Right renal pelvis (tissue), 4 donors: ENCODE measurements around the gene FASN. TPM values are rescaled to one million over a fixed set of nuclear protein-coding genes. Genes with fewer than 3 reads are reported as not detected.

Experiments
- DNase-seq, 4 donors: peaks; one replicate each; pipeline ENCODE4 v3.0.0-alpha.2; 2013; ENCODE audit warnings: low read depth in 4 of 4, low spot score in 3 of 4, missing footprints in 1 of 4
- polyA plus RNA-seq, 4 donors: library from polyadenylated mRNA; unstranded; fragments of 120-200 nt; gene quantifications; one replicate each; pipeline ENCODE4 v1.2.1, GENCODE V29; 2013; ENCODE audit not compliant: insufficient read length in 4 of 4

The FASN gene
- polyA plus RNA-seq, 4 donors: 30.0 to 52.8 (median 37.3) TPM

DNA sequence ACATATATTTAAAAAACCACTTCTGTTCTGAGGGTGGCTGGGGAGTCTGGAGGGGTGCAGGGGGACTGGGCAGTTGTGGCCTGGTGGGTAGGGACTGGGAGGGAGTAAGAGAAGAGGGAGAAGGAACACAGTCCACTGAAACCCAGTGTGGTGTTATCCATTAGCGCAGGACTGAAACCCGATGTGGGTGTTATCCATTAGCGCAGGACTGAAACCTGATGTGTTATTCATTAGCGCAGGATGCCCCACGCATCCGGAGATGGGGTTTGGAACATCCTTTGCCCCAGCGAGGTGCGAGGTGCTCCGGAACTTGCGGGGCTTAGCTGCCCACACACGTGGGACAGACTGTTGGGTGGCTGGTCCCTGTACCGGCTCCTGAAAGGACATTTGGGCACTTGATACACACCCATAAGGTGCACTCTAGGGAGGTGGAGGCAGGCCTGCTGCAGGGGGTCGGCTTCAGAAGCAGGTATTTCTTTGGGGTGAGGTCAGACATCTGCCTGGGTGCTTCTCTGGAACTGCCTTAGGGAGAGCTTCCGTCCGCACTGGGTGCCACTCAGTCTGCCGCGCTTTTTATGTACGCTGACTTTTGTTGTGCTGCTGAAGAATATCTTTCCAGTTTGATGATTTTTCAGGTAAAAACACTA lies 20.3 kb upstream of the FASN start:
- DNase-seq: no peak

DNA sequence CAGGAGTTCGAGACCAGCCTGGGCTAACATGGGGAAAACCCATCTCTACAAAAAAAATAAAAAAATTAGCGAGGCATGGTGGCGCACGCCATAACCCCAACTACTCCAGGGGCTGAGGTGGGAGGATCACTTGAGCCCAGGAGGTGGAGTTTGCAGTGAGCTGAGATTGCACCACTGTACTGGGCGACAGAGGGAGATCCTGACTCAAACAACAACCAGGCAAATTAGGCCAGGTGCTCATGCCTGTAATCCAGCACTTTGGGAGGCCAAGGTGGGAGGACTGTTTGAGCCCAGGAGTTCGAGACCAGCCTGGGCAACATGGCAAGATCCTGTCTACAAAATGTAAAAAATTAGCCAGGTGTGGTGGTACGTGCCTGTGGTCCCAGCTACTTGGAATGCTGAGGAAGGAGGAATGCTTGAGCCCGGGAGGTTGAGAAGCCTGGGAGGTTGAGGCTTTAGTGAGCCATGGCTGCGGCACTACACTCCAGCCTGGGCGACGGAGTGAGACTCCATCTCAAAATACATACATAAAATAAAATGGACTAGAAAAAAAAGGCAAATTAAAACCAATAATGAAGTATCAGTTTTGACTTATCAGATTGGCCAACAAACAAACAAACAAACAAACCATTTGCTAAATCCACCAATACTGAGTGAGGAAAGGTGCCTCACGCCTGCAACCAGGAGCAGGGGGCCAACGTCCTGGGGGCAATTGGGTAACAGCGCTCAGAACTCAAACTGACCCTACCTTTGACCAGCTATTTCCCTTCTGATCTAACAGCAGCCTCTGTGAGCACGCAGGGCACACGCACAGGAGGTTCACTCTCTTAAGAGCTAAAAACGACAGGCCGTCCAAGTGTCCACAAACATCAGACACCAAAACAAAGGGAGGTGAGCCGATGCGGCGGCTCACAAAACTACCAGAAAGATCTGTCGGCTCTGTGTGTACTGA lies 19.4 kb upstream of the FASN start:
- DNase-seq: no peak

GRCh38 chr17:82116246-82116645 lies 18.2 kb upstream of the FASN start:
- no peak for DNase-seq

GRCh38 chr17:82114872-82115271 lies 16.8 kb upstream of the FASN start:
- no peak for DNase-seq

- no peak for DNase-seq
Measured at GRCh38 chr17:82114447-82114846, 16.4 kb upstream of the FASN start.

GRCh38 chr17:82113941-82114340 lies 15.9 kb upstream of the FASN start:
- no peak for DNase-seq

- no peak for DNase-seq
Measured at GRCh38 chr17:82113422-82113821, 15.4 kb upstream of the FASN start.

- no peak for DNase-seq
Measured at GRCh38 chr17:82112914-82113311, 14.9 kb upstream of the FASN start.

DNA sequence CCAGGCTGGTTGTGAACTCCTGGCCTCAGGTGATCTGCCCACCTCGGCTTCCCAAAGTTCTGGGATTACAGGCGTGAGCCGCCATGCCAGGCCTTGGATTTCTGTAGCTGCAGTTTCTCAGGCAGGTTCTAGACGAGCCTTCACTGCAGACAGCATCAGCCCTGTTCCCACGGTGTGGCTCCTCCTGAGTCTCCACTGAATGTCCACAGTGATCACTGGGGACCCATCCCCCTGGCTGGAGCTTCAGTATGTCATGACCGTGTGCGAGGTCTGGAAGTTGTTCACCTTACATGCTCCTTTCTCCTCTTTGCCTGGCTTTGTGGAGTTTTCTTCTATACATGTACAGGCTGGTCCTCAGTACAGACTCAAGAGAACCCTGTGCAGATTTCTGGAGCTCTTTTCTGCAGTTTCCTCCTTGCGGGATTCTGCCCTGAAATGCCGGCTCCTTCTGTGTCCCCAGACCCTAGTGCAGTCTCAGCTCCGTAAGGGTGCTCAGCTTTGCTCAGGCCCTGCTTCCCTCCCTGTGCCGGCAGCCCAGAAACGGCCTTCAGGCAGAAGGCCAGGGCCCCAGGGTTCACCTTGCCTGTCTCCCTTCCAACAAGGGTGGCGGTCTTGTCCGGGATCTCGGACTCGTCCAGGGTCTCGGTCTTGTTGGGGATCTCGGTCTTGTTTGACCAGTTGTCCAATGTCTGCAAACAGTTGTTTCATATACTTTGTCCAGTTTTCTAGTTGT lies 14.3 kb upstream of the FASN start:
- DNase-seq: no peak

GRCh38 chr17:82110298-82110697 lies 12.3 kb upstream of the FASN start:
- DNase-seq: no peak

GRCh38 chr17:82108961-82109475 lies 11.0 kb upstream of the FASN start:
- DNase-seq: no peak

GRCh38 chr17:82108496-82108945 lies 10.5 kb upstream of the FASN start:
- no peak for DNase-seq

DNA sequence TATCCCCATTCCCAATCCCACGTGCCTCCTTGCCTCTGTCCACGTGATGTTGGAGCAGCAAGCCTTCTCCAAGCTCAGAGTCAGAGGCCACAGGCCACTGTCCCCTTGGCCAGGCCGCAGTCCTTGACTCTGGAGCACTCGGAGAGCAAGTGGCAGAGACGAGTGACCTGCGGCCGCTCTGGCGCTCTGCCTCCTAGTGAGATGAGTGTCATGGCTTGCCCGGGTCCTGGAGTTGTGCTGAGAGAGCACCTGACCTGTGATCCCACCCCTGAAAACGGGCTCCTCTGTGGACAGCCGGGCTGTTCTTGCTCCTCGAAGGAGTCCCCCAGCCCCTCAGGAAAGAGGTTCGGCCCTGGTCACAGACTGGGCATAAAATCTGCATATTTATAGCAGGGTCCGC lies 10.0 kb upstream of the FASN start:
- DNase-seq: no peak

DNA sequence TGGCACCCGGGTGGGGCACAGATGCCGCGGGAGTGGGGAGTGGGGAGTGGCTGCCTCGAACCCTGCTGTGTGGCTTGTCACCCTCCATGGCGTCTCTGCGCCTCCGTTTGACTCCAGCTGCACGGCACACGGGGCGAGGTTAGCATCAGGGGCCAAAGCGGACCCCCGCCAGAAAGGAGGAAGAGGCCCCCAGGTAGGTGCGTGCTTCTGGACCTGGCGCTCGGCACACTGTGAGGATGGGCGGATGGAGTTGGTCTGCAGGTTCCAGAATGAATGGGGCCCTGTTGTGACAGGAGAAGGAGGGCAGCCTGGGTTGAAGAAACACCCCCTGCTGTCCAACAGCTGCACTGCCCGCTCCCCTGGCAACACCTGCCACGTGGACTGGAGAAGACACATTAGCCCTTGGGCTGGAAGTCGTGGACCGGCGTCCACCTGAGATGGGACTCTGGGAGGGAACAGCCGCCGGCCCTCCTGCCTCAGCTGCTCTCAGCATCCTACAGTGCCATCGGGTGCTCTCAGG lies 9.4 kb upstream of the FASN start:
- no peak for DNase-seq

GRCh38 chr17:82106688-82107305 lies 8.8 kb upstream of the FASN start:
- DNase-seq: no peak

DNA sequence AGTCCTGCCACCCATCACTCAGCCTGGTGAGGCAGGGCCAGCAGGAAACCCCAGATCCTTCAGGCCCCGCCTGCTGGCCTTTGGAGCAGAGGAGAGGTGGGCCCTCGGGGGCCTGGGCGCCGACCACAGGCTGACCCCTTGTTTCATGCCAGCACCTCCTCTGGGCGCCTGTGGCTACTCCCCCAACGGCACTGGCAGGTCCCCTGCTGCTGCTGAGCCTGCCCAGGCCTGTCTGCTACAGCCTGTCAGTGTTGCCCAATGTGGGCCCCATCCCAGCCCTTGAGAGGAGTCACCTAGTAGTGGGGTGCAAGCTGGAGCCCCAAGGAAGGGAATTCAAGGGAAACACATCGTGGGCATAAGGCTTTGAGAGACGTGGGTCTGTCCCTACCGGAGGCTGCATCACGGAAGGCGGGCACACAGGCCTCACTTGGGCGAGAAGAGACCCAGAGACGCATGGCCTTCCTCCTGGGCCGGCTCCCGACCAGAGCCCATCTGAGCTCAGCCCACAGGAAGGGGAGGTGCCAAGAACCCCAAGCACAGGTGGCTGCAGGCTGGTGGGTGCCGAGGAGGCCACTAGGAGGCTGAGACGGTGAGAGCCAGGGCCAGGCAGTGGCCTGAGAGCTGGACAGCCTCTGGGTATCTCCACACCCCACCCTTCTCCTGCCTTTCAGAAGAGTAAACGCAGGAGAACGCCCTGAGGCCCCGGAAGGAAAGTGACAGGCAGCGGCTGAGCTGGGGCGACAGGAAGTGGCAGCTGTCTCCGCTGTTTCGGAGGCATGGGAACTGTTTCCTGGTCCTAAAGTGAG lies 8.0 kb upstream of the FASN start:
- DNase-seq: no peak

- DNase-seq: no peak
Measured at GRCh38 chr17:82105417-82105881, 7.4 kb upstream of the FASN start.

- DNase-seq: no peak
Measured at GRCh38 chr17:82104797-82105416, 6.9 kb upstream of the FASN start.
